Inferior parietal cortex (tissue), 1 donor: Measurements from ENCODE around the gene CYP19A1.

Source experiments
- DNase-seq: peaks from one replicate; pipeline ENCODE4 v3.0.0-alpha.2; 2016; ENCODE audit errors: extremely low spot score

The CYP19A1 gene

GRCh38 chr15:51359981-51360380 is 21.6 kb upstream of the CYP19A1 start:
- DNase-seq, result no peak

GRCh38 chr15:51356983-51357382 is 18.6 kb upstream of the CYP19A1 start:
- no peak for DNase-seq

GRCh38 chr15:51356147-51356546 is 17.8 kb upstream of the CYP19A1 start:
- DNase-seq, result no peak

GRCh38 chr15:51355096-51355495 is 16.7 kb upstream of the CYP19A1 start:
- no peak for DNase-seq

GRCh38 chr15:51353976-51354375 is 15.6 kb upstream of the CYP19A1 start:
- no peak for DNase-seq

GRCh38 chr15:51350723-51351122 is 12.3 kb upstream of the CYP19A1 start:
- DNase-seq, result no peak

- DNase-seq, result no peak
Observed at GRCh38 chr15:51349156-51349844, 10.9 kb upstream of the CYP19A1 start.

GRCh38 chr15:51348688-51349087 is 10.3 kb upstream of the CYP19A1 start:
- DNase-seq, result peak; percentile 77

GRCh38 chr15:51346136-51346535 is 7.7 kb upstream of the CYP19A1 start:
- no peak for DNase-seq

- no peak for DNase-seq
Observed at GRCh38 chr15:51343466-51343865, 5.1 kb upstream of the CYP19A1 start.

- no peak for DNase-seq
Observed at GRCh38 chr15:51342227-51342999, 4.0 kb upstream of the CYP19A1 start.

GRCh38 chr15:51341366-51342226 is 3.2 kb upstream of the CYP19A1 start, which contains the start of gene GLDN:
TSS of gene GLDN (plus strand) at chr15:51341655. CDS start at chr15:51341685, 30 bp downstream.
- DNase-seq, result peak; percentile 73

GRCh38 chr15:51335538-51336410 is 2.6 kb downstream of the CYP19A1 start:
- DNase-seq, result no peak

- no peak for DNase-seq
Observed at GRCh38 chr15:51335087-51335486, 3.3 kb downstream of the CYP19A1 start.

- no peak for DNase-seq
Observed at GRCh38 chr15:51334011-51334451, 4.4 kb downstream of the CYP19A1 start.

GRCh38 chr15:51333571-51333970 is 4.8 kb downstream of the CYP19A1 start:
- DNase-seq, result no peak

GRCh38 chr15:51332206-51333147 is 5.9 kb downstream of the CYP19A1 start:
- DNase-seq, result no peak

GRCh38 chr15:51331141-51331540 is 7.3 kb downstream of the CYP19A1 start:
- no peak for DNase-seq

- DNase-seq, result no peak
Observed at GRCh38 chr15:51328926-51329325, 9.5 kb downstream of the CYP19A1 start.

GRCh38 chr15:51327081-51327480 is 11.3 kb downstream of the CYP19A1 start:
- DNase-seq, result no peak
